HepG2 (cell line): Measurements from ENCODE around the gene SALL2. TPM values are rescaled to one million over a fixed set of nuclear protein-coding genes. Genes with fewer than 3 reads are reported as not detected.
A peak's percentile ranks its signal among the peaks of the same experiment; 100 is the strongest.

ENCODE experiments used
- ATAC-seq: fragments of 200-7000 bp; cut with Tn5 transposase; 3 replicates; pipeline ENCODE4 v1.9.1; 2020; ENCODE audit warnings: mild to moderate bottlenecking, moderate library complexity
- BruUV-seq: library from RNA; stranded (reverse); fragments of 400-500 nt; replicated peaks from 2 replicates; lab custom pipeline; 2021; lab: Mats Ljungman, UMichigan
- CTCF ChIA-PET: fragments of 300-600 bp; formaldehyde crosslinking; extraction: SDS; loops from one replicate; lab custom pipeline; 2021; ENCODE audit warnings: low total read pairs, inconsistent platforms, low intra/inter-chr PET ratio; lab: Yijun Ruan, JAX
- POLR2A ChIA-PET: fragments of 350-600 bp; sonication (Branson Sonifier 250); formaldehyde crosslinking; loops from one replicate; lab custom pipeline; 2020; ENCODE audit warnings: antibody characterized with exemption, inconsistent platforms; lab: Yijun Ruan, JAX
- DNase-seq: peaks from one replicate; pipeline ENCODE4 v3.0.0-alpha.2; 2015; ENCODE audit warnings: low spot score
- FAIRE-seq: peaks from 3 replicates; lab custom pipeline; 2011; peaks lifted over from hg19 to GRCh38; lab: Jason Lieb, UNC
- H2AFZ ChIP-seq: one replicate; pipeline ENCODE4 v1.6.1; 2011; ENCODE audit warnings: low read length, inconsistent platforms
- H3K27ac ChIP-seq: fragments of 300-600 bp; 3 replicates; pipeline ENCODE4 v1.8.0; 2011; ENCODE audit warnings: mixed run types, mild to moderate bottlenecking, mixed read lengths, low read length, inconsistent platforms; ENCODE audit not compliant: insufficient read depth; ENCODE audit errors: extremely low read length
- H3K27me3 ChIP-seq, 2 experiments: fragments of 200-600 bp in 1 of 2; 2 replicates in 1 of 2; 3 replicates in 1 of 2; pipeline versions ENCODE4 v1.6.0 to v1.8.0; 2011; ENCODE audit warnings: low read length in 2 of 2, mild to moderate bottlenecking in 2 of 2, moderate library complexity in 2 of 2, inconsistent platforms in 1 of 2; ENCODE audit not compliant: insufficient read depth in 2 of 2, control insufficient read depth in 1 of 2
- H3K36me3 ChIP-seq, 2 experiments: fragments of 200-600 bp in 1 of 2; replicated peaks in 1 of 2; 2 replicates in 1 of 2; 3 replicates in 1 of 2; pipeline versions ENCODE4 v1.5.1 to v1.8.0; 2011; ENCODE audit warnings: low read length in 2 of 2, inconsistent platforms in 1 of 2; ENCODE audit not compliant: insufficient read depth in 2 of 2, control insufficient read depth in 1 of 2
- H3K4me1 ChIP-seq: 2 replicates; pipeline ENCODE4 v1.5.1; 2012; ENCODE audit warnings: low read length, inconsistent platforms; ENCODE audit not compliant: insufficient read depth
- H3K4me2 ChIP-seq: 2 replicates; pipeline ENCODE4 v1.6.0; 2011; ENCODE audit warnings: low read depth, low read length, inconsistent platforms
- H3K4me3 ChIP-seq, 3 experiments: fragments of 200-600 bp in 1 of 3; sonication (generic), shearing (Covaris generic) in 1 of 3; replicated peaks in 1 of 3; 2 replicates each; pipeline ENCODE4 v1.5.1; 2011 to 2016; ENCODE audit warnings: low read length in 3 of 3, inconsistent platforms in 2 of 3, low read depth in 2 of 3, mild to moderate bottlenecking in 2 of 3, control low read depth in 1 of 3, mixed read lengths in 1 of 3; ENCODE audit not compliant: insufficient read depth in 1 of 3
- H3K79me2 ChIP-seq: one replicate; pipeline ENCODE4 v1.6.1; 2011; ENCODE audit warnings: low read length, inconsistent platforms; ENCODE audit not compliant: insufficient read depth
- H3K9ac ChIP-seq: 2 replicates; pipeline ENCODE4 v1.6.0; 2011; ENCODE audit warnings: mild to moderate bottlenecking, low read depth, low read length, inconsistent platforms; ENCODE audit not compliant: insufficient read depth
- H3K9me3 ChIP-seq: 2 replicates; pipeline ENCODE4 v1.5.1; 2012; ENCODE audit warnings: mild to moderate bottlenecking, low read length
- H4K20me1 ChIP-seq: 2 replicates; pipeline ENCODE4 v1.6.0; 2011; ENCODE audit warnings: inconsistent platforms, mild to moderate bottlenecking, low read length, moderate library complexity; ENCODE audit not compliant: insufficient read depth
- FOXP1 ChIP-seq, 2 experiments: fragments of 450-650 bp in 1 of 2; IDR thresholded peaks; 2 replicates each; pipeline ENCODE4 v1.6.1; 2017 to 2018; ENCODE audit warnings: antibody characterized with exemption in 1 of 2
- GTF3A ChIP-seq: sonication (generic); formaldehyde crosslinking; conservative IDR thresholded peaks from 2 replicates; pipeline ENCODE4 v1.4.0; 2020; ENCODE audit warnings: mild to moderate bottlenecking, missing genetic modification reagents
- HINFP ChIP-seq: sonication (generic); formaldehyde crosslinking; IDR thresholded peaks from 2 replicates; pipeline ENCODE4 v1.4.0; 2020; ENCODE audit warnings: low read depth, mild to moderate bottlenecking, missing genetic modification reagents
- SRSF4 ChIP-seq: fragments of 200-400 bp; formaldehyde crosslinking; IDR thresholded peaks from one replicate; pipeline ENCODE4 v1.6.1; 2018; ENCODE audit warnings: mild to moderate bottlenecking, low read depth, low read length, moderate library complexity; ENCODE audit not compliant: poor library complexity, severe bottlenecking
- THAP11 ChIP-seq: IDR thresholded peaks from 2 replicates; pipeline ENCODE4 v1.6.1; 2016; ENCODE audit warnings: missing biosample characterization, missing genetic modification reagents
- ZFP36 ChIP-seq: fragments of 150-350 bp; IDR thresholded peaks from 2 replicates; pipeline ENCODE4 v1.6.1; 2018; ENCODE audit warnings: borderline replicate concordance, low read length, low read depth; ENCODE audit not compliant: partially characterized antibody
- ZNF121 ChIP-seq: sonication (generic); formaldehyde crosslinking; IDR thresholded peaks from 2 replicates; pipeline ENCODE4 v1.5.0; 2020; ENCODE audit warnings: mild to moderate bottlenecking, missing genetic modification reagents
- ZNF33A ChIP-seq: sonication (generic); formaldehyde crosslinking; IDR thresholded peaks from 2 replicates; pipeline ENCODE4 v1.5.1; 2020; ENCODE audit warnings: missing genetic modification reagents, mild to moderate bottlenecking, moderate library complexity, borderline replicate concordance
- ZNF563 ChIP-seq: sonication (generic); formaldehyde crosslinking; IDR thresholded peaks from 2 replicates; pipeline ENCODE4 v1.8.0; 2022; ENCODE audit warnings: mild to moderate bottlenecking, moderate library complexity, missing genetic modification reagents
- ZNF768 ChIP-seq: sonication (generic); formaldehyde crosslinking; IDR thresholded peaks from 2 replicates; pipeline ENCODE4 v1.4.0; 2020; ENCODE audit warnings: missing genetic modification reagents
- ZNF770 ChIP-seq: sonication (generic); formaldehyde crosslinking; IDR thresholded peaks from 2 replicates; pipeline ENCODE4 v1.5.0; 2020; ENCODE audit warnings: mild to moderate bottlenecking, missing genetic modification reagents
- whole genome bisulfite sequencing: methylation state at CpG from one replicate; pipeline ENCODE4 v1.1.6; 2017; ENCODE audit warnings: low lambda C conversion rate; 5-methylcytosine and 5-hydroxymethylcytosine counted together
- in situ Hi-C: cut with HindIII; loops from 2 replicates; pipeline ENCODE4 v1.10.0; 2017; ENCODE audit warnings: low pct_unique_long_range_greater_than_20kb; ENCODE audit not compliant: extremely low pct_ligation_motif_present
- intact Hi-C: fragments of 100-400 bp; cut with micrococcal nuclease; formaldehyde crosslinking; loops from one replicate; pipeline ENCODE4 v1.10.0; 2022; ENCODE audit not compliant: unreplicated experiment
- polyA plus RNA-seq, 8 experiments: library from polyadenylated mRNA; depleted of rRNA in 3 of 8; stranded (reverse) in 7 of 8; unstranded in 1 of 8; fragments of >200 nt; fragmentation: Illumina TruSeq in 4 of 8; extraction: Trizol in 4 of 8; gene quantifications; 2 replicates each; pipeline versions ENCODE4 v1.2.1 to v1.2.3, GENCODE V29; 2011 to 2016; ENCODE audit warnings: low read depth in 4 of 8, missing spikeins in 1 of 8, mixed read lengths in 1 of 8; ENCODE audit not compliant: insufficient read depth in 1 of 8
- total RNA-seq, 5 experiments: library from RNA; depleted of rRNA; stranded (reverse); fragments of >200 nt; fragmentation: Illumina TruSeq; extraction: Trizol; gene quantifications; 2 replicates each; pipeline ENCODE4 v1.2.3, GENCODE V29; 2016; ENCODE audit warnings: low read depth in 1 of 5
- TF ChIP-seq, protein P1 (sequence below): sonication (generic); formaldehyde crosslinking; conservative IDR thresholded peaks from 2 replicates; pipeline ENCODE4 v1.4.0; 2020; ENCODE audit warnings: mild to moderate bottlenecking, missing genetic modification reagents, moderate library complexity

Gene SALL2
- total and polyA plus RNA-seq, 2 of the 13 experiments (the other 11 are each of a cell fraction or from before 2014, with no cell fraction given), result 4.9 to 5.8 TPM

- Histone ChIP-seq H3K27me3 (no peaks in the 10 kb centered on the region), H3K79me2 (no peaks in the 10 kb centered on the region), H3K4me3 (no peak overlapping the region), H3K9me3 (no peaks in the 10 kb centered on the region), H4K20me1 (no peaks in the 10 kb centered on the region), H3K36me3 (no peaks in the 10 kb centered on the region), H3K9ac (0 out of 2 replicates have a peak overlapping the region, but pooled peaks have one; percentile 38), H2AFZ (no peak overlapping the region), H3K27ac (no peak overlapping the region), H3K4me1 (peaks cover 26% of the 10 kb centered on the region), H3K4me2 (peak overlapping the region; percentile 67)
- intact Hi-C loops, result loop anchor here (1.0 to 10.0 kb wide), 8 partner anchors 30 to 322 kb away; partner anchors contain the start of genes CHD8, METTL3, SALL2 and SUPT16H
- POLR2A ChIA-PET, result interaction anchor here (0.7 to 2.9 kb wide), 9 partner anchors 30 to 1213 kb away, joined by 3 to 16 read pairs (median 7); partner anchors contain the start of genes CHD8, METTL3, PARP2 and SALL2
- WGBS, result 21% methylated on average over 5 of the region's 5 CpGs
- in situ Hi-C loops, result loop anchor here (5.0 kb wide), 1 partner anchor 54 kb away; no protein-coding TSS in a partner anchor
- no peak for FAIRE-seq
- peak; percentile 12 for ATAC-seq
- no TSS peak for BruUV-seq
- no peak for DNase-seq
- CTCF ChIA-PET, result interaction anchor here (0.9 to 4.7 kb wide), 5 partner anchors 59 to 101 kb away, joined by 3 to 104 read pairs (median 4); partner anchors contain the start of genes CHD8, RAB2B and TOX4
- TF ChIP-seq HINFP (CRISPR knock-in tag), result 0 out of 2 replicates have a peak, but pooled peaks have one; percentile 36
- TF ChIP-seq, protein P1, sequence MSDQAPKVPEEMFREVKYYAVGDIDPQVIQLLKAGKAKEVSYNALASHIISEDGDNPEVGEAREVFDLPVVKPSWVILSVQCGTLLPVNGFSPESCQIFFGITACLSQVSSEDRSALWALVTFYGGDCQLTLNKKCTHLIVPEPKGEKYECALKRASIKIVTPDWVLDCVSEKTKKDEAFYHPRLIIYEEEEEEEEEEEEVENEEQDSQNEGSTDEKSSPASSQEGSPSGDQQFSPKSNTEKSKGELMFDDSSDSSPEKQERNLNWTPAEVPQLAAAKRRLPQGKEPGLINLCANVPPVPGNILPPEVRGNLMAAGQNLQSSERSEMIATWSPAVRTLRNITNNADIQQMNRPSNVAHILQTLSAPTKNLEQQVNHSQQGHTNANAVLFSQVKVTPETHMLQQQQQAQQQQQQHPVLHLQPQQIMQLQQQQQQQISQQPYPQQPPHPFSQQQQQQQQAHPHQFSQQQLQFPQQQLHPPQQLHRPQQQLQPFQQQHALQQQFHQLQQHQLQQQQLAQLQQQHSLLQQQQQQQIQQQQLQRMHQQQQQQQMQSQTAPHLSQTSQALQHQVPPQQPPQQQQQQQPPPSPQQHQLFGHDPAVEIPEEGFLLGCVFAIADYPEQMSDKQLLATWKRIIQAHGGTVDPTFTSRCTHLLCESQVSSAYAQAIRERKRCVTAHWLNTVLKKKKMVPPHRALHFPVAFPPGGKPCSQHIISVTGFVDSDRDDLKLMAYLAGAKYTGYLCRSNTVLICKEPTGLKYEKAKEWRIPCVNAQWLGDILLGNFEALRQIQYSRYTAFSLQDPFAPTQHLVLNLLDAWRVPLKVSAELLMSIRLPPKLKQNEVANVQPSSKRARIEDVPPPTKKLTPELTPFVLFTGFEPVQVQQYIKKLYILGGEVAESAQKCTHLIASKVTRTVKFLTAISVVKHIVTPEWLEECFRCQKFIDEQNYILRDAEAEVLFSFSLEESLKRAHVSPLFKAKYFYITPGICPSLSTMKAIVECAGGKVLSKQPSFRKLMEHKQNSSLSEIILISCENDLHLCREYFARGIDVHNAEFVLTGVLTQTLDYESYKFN (CRISPR knock-in tag), result 0 out of 2 replicates have a peak, but pooled peaks have one; percentile 18
- TF ChIP-seq SRSF4, result no peak
- TF ChIP-seq THAP11 (CRISPR knock-in tag), result no peak
- peak; percentile 56; the same call in 1 of the 2 replicates for TF ChIP-seq ZNF770 (CRISPR knock-in tag)
- 0 out of 2 replicates have a peak, but pooled peaks have one; percentile 2 for TF ChIP-seq ZNF768 (CRISPR knock-in tag)
- no peak for TF ChIP-seq FOXP1 (IDR thresholded peaks at IDR 0.05)
- 0 out of 2 replicates have a peak, but pooled peaks have one; percentile 20 for TF ChIP-seq FOXP1 (CRISPR knock-in tag; IDR thresholded peaks at IDR 0.05)
- TF ChIP-seq ZNF121, result peak; percentile 99
- TF ChIP-seq GTF3A, result 0 out of 2 replicates have a peak, but pooled peaks have one; percentile 48
- 0 out of 2 replicates have a peak, but pooled peaks have one; percentile 32 for TF ChIP-seq ZNF33A (CRISPR knock-in tag)
- no peak for TF ChIP-seq ZFP36
- TF ChIP-seq ZNF563 (CRISPR knock-in tag), result no peak
Measured at GRCh38 chr14:21556378-21557083, 30.4 kb upstream of the SALL2 start.
